ENCODE results near the gene CPA2.
"Not testable (repeated sequence)": the region's sequence is repeated elsewhere in the genome, so short reads cannot be mapped to it uniquely, and the experiment has no call there.

The CPA2 gene

DNA sequence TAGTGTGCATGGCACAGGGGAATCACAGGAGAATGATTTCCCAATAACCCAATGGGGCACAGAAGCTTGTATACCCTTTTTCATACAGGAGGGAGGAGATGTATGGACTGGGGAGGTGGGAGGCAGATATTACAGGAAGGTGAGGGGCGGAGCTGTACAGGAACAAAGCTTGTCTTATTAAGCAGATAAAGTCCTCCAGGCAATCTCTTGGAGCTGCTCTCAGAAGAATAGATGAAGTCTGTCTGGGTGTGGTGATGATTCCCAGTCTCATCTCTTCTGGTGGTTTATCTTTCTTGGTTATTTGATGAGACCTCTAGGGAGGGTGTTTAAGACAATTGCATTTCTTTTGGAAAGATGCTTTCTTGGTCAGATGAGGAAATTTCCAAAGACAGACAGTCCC lies 52.9 kb downstream of the CPA2 start:
- no peak for DNase-seq

DNA sequence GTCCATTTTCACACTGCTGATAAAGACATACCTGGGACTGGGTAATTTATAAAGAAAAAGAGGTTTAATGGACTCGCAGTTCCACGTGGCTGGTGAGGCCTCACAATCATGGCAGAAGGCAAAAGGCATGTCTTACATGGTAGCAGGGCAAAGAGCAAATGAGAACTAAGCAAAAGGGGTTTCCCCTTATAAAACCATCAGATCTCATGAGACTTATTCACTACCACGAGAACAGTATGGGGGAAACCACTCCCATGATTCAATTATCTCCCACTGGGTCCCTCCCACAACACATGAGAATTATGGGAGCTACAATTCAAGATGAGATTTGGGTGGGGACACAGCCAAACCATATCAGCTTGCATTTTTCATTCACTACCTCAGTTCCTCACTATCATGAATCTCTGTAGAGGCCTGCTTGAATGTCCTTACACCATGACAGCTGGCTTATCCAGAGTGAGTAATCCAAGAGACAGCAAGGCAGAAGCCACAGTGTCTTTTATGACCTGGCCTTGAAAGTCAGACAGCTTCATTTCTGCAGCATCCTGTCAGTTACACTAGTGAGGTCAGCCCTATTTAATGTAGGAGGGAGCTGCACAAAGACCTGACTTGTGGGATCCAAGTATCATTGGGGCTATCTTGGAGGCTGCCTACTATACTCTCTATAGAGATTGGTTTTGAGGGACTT lies 55.0 kb downstream of the CPA2 start:
- DNase-seq, result not testable (repeated sequence)

DNA sequence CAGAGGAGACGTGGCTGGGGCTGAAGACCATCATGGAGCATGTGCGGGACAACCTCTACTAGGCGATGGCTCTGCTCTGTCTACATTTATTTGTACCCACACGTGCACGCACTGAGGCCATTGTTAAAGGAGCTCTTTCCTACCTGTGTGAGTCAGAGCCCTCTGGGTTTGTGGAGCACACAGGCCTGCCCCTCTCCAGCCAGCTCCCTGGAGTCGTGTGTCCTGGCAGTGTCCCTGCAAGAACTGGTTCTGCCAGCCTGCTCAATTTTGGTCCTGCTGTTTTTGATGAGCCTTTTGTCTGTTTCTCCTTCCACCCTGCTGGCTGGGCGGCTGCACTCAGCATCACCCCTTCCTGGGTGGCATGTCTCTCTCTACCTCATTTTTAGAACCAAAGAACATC lies 56.0 kb downstream of the CPA2 start:
- no peak for DNase-seq

DNA sequence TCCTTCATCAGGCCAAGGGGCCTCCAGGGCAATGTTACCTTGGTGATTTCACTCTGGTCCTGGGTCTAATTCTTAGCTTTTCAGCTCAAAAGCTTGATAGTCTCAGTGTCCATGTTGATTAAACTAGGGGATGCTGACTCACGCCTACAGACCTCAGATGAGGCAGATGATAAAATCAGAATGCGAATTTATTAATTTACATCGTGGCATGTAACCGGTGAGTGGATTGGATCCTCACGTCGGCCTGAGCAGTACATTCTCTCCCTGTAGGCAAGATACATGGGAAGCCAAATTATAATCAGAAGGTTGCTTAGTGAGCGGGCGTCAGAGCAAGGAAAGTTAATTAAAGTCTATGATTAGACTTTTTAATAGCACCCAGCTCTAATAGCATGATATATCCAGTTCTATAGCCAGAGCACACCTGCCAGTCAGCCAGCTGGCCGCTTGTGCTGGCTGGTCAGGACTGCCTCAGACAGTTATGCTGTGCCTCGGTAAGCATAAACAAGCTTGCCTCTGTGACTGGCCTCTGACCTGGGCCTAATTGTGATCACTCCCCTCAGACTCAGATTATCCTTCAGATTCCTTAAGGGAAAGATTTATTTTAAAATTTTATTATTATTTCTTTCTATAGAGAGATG lies 57.8 kb downstream of the CPA2 start:
- DNase-seq, result peak; percentile 47

DNA sequence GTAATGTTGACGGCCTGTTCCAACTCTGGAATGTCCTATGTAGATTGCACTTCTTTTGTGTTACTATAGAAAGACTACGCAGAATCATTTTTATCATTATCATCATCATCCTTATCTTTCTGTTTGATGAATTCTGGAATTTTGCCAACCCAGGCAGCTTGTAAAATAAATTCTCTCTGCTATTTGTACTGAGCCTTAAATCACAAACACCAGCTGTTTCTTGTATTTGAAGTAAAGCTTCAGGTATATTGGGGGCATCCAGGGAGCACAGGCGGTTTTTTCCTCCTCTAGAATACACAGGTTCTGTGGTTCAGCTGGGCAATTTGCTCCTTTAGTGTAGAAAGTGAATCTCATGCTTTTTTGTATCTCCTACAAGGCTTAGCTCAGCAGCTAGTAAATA lies 63.0 kb downstream of the CPA2 start:
- peak; percentile 67 for DNase-seq

DNA sequence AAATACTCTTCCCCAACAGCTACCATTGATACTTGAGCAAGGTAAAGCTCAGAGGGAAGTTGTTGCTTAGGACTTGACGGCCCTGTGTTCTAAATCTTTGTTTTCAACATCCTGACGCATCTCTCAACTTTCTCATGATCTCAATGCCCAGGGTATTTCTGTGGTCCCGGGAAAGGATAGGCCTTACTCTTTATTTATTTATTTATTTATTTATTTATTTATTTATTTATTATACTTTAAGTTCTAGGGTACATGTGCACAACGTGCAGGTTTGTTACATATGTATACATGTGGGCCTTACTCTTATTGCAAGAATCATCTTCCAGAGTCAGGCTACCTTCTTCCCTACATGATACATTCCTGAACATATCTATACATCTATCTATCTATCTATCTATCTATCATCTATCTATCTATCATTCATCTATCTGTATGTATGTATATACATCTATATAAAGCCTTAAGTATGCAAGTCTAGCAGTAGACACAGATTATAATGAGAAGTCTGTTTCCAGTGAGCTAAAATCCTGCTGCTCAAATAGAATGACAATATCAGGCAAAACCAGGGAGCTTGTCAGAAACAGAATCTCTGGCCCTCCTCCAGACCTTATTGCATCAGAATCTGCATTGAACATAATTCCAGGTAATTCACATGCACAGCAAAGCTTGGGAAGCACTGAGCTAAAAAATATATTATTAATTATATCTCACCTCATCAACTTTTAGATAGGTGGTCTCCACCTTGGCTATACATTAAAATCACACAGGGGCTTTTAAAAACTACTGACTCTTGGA lies 65.8 kb downstream of the CPA2 start:
- DNase-seq, result no peak

DNA sequence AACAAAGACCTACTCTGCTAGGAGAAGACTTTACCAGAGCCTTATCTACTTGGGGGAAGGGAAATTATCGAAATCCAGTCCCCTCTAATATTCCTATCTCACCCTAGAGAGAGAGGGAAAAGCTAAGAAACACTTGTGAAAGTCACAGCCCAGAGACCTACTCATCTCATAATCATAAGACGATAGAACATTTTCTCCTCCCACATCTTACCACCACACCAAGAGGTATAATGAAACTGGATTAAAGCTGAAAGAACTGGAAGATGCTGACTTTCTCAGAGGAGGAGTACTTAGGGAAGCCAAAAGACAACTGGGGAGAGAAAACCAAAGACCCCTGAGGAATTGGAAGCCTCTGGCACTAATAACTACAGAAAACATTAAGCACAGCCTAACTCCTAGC lies 67.2 kb downstream of the CPA2 start:
- DNase-seq, result no peak

DNA sequence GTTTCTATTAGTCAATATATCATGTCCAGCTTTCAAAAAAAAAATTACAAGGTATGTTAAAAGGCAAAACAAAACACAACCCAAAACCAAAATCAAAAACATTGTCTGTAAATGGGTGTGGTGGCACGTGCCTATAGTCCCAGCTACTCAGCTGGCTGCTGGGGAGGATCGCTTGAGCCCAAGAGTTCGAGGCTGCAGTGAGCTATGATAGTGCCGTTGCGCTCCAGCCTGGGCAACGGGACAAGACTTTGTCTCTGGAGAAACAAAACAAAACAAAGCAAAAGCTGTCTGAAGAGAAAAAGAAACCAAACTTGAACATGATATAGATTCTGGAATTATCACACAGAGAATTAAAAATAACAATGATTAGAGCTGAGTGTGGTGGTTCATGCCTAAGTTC lies 67.6 kb downstream of the CPA2 start:
- no peak for DNase-seq

DNA sequence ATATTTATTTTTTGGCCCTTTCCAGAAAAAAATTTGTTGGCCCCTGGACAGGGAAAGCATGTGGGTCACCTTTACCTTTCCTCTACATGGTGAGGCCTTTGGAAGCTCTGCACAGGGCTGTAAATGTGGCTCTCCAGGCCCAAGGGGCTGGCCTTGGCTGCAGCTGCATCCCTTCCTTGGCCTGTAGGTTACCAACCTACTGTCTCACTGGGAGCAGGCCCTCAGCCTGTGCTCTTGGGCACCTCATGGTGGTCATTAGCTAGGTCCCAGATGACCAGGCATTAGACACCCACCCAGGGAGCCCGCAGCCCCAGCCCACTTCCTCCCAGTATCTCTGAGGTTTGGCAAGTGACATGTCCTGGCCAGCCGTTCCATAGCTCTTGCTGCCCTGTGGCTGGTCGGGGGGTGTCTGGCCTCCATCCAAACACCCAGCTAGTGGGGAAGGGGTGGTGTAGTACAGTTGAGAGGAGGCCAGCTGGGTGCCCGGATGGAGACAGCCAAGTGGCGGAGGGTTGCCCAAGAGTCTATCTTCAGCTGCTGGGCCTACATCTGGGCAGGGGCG lies 70.8 kb downstream of the CPA2 start:
- DNase-seq, result no peak

DNA sequence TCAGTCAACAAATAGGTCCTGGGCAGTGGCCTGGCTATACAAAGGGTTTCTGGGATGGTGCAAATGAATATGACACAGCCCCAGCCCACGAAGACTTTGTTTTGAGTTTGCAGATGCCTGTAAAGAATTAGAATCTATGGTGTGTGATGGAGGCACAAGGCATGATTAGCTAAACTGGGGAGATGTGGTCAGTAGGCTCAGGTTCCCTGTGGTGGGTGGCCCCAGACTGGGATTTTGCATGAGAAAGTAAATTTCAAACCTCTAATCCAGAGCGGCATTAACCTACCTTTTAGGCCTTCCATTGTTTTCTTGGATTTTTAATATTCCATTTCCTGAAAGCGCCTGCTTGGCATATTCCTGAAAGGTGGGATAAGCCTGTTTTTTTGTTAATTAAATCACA lies 71.6 kb downstream of the CPA2 start:
- DNase-seq, result no peak

Measured in DMS 273 treated with DMSO at 0.1 percent for 48 hours (cell line).